Vagina (tissue), 2 donors: Measurements from ENCODE around the gene CEACAM1. TPM values are rescaled to one million over a fixed set of nuclear protein-coding genes. Genes with fewer than 3 reads are reported as not detected.
"Not testable (repeated sequence)": the region's sequence is repeated elsewhere in the genome, so short reads cannot be mapped to it uniquely, and the experiment has no call there.

Experiments
- DNase-seq, 2 donors: peaks; one replicate each; pipeline ENCODE4 v3.0.0-alpha.2; 2017; ENCODE audit errors: extremely low spot score in 2 of 2
- H3K27ac ChIP-seq: fragments of 200-600 bp; sonication (generic); one replicate; pipeline ENCODE4 v1.5.1; 2019
- H3K27me3 ChIP-seq: fragments of 200-600 bp; sonication (generic); one replicate; pipeline ENCODE4 v1.5.1; 2019
- H3K36me3 ChIP-seq, 2 donors: fragments of 200-600 bp; sonication (generic); one replicate each; pipeline ENCODE4 v1.5.1; 2017 to 2019
- H3K4me1 ChIP-seq: fragments of 200-600 bp; sonication (generic); one replicate; pipeline ENCODE4 v1.5.1; 2019
- H3K4me3 ChIP-seq, 2 donors: fragments of 200-600 bp; sonication (generic); 1 replicate in 1 of 2; 2 replicates in 1 of 2; pipeline ENCODE4 v1.5.1; 2016 to 2019
- H3K9me3 ChIP-seq: fragments of 200-600 bp; sonication (generic); one replicate; pipeline ENCODE4 v1.5.1; 2019
- POLR2A ChIP-seq, 2 donors: fragments of 450-650 bp; IDR thresholded peaks; one replicate each; pipeline ENCODE4 v1.6.1; 2017; ENCODE audit warnings: antibody characterized with exemption in 2 of 2, mild to moderate bottlenecking in 2 of 2, moderate library complexity in 2 of 2
- POLR2AphosphoS5 ChIP-seq, 2 donors: sonication (generic); formaldehyde crosslinking; IDR thresholded peaks; one replicate each; pipeline ENCODE4 v1.9.0; 2017; ENCODE audit warnings: antibody characterized with exemption in 2 of 2, mild to moderate bottlenecking in 2 of 2, low read depth in 1 of 2; ENCODE audit not compliant: insufficient read depth in 1 of 2
- intact Hi-C: fragments of 100-400 bp; cut with DNase I; formaldehyde crosslinking; loops from one replicate; pipeline ENCODE4 v1.15.1; 2023
- total RNA-seq: library from RNA; depleted of rRNA; stranded (reverse); fragments of >200 nt; gene quantifications from one replicate; pipeline ENCODE4 v1.2.3, GENCODE V29; 2016
- TF ChIP-seq, protein P1 (sequence below), 3 experiments: fragments of 450-650 bp in 2 of 3; fragments of 200-600 bp in 1 of 3; sonication (generic) in 1 of 3; IDR thresholded peaks; one replicate each; pipeline ENCODE4 v1.5.1; 2017 to 2019; ENCODE audit warnings: antibody characterized with exemption in 3 of 3, mild to moderate bottlenecking in 2 of 3, moderate library complexity in 2 of 3

The CEACAM1 gene
- total RNA-seq, 1 donor from 2014 or later: 24.3 TPM

DNA sequence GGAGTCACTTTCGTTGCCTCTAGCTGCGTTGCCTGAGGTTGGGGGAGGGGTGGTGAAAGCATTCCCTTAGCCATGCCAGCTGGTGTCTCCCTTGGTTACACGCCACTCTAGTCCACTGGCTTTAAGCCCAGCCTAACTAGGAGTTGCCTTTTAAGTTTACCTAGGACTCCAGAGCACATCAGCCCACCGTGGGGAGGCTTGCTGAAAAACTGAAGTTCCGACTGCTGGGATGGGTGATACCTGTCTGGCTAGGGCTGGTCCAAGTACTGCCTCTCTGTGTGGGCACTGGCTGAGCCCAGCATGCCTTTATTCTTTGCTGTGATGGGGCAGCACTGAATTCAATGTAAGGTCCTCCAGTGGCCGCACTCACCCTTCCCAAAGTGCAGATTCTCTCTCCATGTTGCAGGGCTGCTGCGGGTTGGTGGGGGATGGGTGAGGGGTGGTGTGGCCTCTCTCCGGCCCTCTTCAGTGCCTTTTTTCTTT, 11.8 kb upstream of the CEACAM1 start:
- H3K27me3 ChIP-seq: no peaks in the 10 kb centered on the region
- H3K36me3 ChIP-seq: no peaks in the 10 kb centered on the region
- TF ChIP-seq POLR2AphosphoS5 (IDR thresholded peaks at IDR 0.05; ENCODE audit: insufficient read depth in 1 of 2, low read depth in 1 of 2) (no peak), POLR2A (IDR thresholded peaks at IDR 0.05) (no peak)
- TF ChIP-seq, protein P1, sequence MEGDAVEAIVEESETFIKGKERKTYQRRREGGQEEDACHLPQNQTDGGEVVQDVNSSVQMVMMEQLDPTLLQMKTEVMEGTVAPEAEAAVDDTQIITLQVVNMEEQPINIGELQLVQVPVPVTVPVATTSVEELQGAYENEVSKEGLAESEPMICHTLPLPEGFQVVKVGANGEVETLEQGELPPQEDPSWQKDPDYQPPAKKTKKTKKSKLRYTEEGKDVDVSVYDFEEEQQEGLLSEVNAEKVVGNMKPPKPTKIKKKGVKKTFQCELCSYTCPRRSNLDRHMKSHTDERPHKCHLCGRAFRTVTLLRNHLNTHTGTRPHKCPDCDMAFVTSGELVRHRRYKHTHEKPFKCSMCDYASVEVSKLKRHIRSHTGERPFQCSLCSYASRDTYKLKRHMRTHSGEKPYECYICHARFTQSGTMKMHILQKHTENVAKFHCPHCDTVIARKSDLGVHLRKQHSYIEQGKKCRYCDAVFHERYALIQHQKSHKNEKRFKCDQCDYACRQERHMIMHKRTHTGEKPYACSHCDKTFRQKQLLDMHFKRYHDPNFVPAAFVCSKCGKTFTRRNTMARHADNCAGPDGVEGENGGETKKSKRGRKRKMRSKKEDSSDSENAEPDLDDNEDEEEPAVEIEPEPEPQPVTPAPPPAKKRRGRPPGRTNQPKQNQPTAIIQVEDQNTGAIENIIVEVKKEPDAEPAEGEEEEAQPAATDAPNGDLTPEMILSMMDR (IDR thresholded peaks at IDR 0.05): no peak
- peak in 1 of 2 donors; percentile 13 for DNase-seq
- H3K4me1 ChIP-seq: no peaks in the 10 kb centered on the region
- intact Hi-C loops: no loop called here
- no peak overlapping the region for H3K4me3 ChIP-seq
- H3K27ac ChIP-seq: no peak overlapping the region
- no peaks in the 10 kb centered on the region for H3K9me3 ChIP-seq

DNA sequence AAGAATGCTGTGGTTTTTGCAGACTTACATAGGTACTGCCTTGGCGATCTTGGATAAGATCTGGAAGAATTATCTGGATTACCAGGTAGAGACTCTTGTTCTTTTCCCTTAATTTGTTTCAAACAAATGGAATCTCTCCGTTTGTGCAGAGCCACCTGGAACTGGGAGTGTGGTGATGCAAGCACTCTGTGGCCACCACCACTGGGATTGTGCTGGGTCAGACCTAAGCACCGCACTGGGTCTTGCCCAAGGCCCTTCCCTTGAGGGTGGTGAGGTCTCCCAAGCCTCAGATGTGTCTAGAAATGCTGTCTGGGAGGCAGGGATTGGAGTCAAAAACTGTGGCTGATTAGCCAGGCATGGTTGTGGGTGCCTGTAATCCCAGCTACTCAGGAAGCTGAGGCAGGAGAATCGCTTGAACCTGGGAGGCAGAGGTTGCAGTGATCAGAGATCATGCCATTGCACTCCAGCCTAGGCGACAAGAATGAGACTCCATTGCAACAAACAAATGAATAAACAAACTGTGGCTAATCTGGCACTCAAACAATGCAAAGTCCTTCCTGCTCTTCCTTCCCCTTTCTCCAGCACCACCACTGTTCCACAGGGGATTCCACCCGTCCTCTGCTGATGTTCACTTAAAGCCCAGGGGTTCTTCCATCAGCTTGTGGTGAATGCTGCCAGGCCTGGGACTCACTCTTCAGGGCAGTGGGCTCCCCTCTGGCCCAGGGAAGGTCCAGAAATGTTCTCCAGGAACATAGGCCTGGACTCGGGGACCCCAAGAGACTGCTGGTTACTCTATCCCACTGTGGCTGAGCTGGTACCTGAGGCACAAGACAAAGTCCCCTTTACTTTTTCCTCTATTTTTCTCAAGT, 10.8 kb upstream of the CEACAM1 start:
- H3K36me3 ChIP-seq: no peaks in the 10 kb centered on the region
- intact Hi-C loops: no loop called here
- no peak for TF ChIP-seq POLR2A (IDR thresholded peaks at IDR 0.05)
- no peak for TF ChIP-seq POLR2AphosphoS5 (IDR thresholded peaks at IDR 0.05; ENCODE audit: insufficient read depth in 1 of 2, low read depth in 1 of 2)
- TF ChIP-seq, protein P1 (IDR thresholded peaks at IDR 0.05): no peak
- no peak overlapping the region for H3K4me3 ChIP-seq
- peak in 1 of 2 donors; percentile 6 for DNase-seq
- no peaks in the 10 kb centered on the region for H3K4me1 ChIP-seq
- H3K27ac ChIP-seq: no peak overlapping the region
- no peaks in the 10 kb centered on the region for H3K27me3 ChIP-seq
- H3K9me3 ChIP-seq: no peaks in the 10 kb centered on the region

- H3K36me3 ChIP-seq, H3K4me1 ChIP-seq, H3K4me3 ChIP-seq, H3K27ac ChIP-seq, H3K9me3 ChIP-seq, DNase-seq, intact Hi-C loops, H3K27me3 ChIP-seq: not testable (repeated sequence)
Measured at GRCh38 chr19:42535276-42535675, 7.0 kb upstream of the CEACAM1 start.

DNA sequence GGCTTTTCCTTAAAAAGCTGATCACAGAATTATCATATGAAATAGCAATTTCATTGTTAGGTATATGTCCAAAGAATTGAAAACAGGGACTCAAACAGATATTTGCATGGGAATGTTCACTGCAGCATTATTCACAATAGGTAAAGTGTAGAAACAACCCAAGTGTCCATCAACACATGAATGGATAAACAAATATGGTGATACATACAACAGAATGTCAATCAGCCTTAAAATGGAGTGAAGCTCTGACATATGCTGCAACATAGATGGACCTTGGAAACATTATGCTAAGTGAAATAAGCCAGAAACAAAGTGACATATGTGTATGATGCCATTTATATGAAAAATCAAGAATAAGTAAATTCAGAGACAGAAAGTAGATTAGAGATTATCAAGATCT, 6.1 kb upstream of the CEACAM1 start:
- TF ChIP-seq POLR2A (IDR thresholded peaks at IDR 0.05) (no peak), POLR2AphosphoS5 (IDR thresholded peaks at IDR 0.05; ENCODE audit: insufficient read depth in 1 of 2, low read depth in 1 of 2) (no peak)
- TF ChIP-seq, protein P1 (IDR thresholded peaks at IDR 0.05): no peak
- Histone ChIP-seq H3K4me3 (no peak overlapping the region), H3K27me3 (no peaks in the 10 kb centered on the region), H3K4me1 (no peaks in the 10 kb centered on the region), H3K27ac (no peak overlapping the region), H3K36me3 (no peaks in the 10 kb centered on the region), H3K9me3 (no peaks in the 10 kb centered on the region)
- intact Hi-C loops: no loop called here
- DNase-seq: no peak

GRCh38 chr19:42532891-42533290, 4.6 kb upstream of the CEACAM1 start:
- Histone ChIP-seq H3K4me3 (no peak overlapping the region), H3K27me3 (no peaks in the 10 kb centered on the region), H3K27ac (no peak overlapping the region), H3K4me1 (peaks cover 13% of the 10 kb centered on the region), H3K9me3 (no peaks in the 10 kb centered on the region), H3K36me3 (no peaks in the 10 kb centered on the region)
- no peak for TF ChIP-seq POLR2AphosphoS5 (IDR thresholded peaks at IDR 0.05; ENCODE audit: insufficient read depth in 1 of 2, low read depth in 1 of 2)
- TF ChIP-seq, protein P1 (IDR thresholded peaks at IDR 0.05): no peak
- no peak for TF ChIP-seq POLR2A (IDR thresholded peaks at IDR 0.05)
- intact Hi-C loops: no loop called here
- peak in 1 of 2 donors; percentile 37 for DNase-seq
